KG1 (cell line): ENCODE measurements around the gene UNC5A.
"Not testable (repeated sequence)": the region's sequence is repeated elsewhere in the genome, so short reads cannot be mapped to it uniquely, and the experiment has no call there.

ENCODE experiments used
- DNase-seq: peaks from one replicate; lab custom pipeline; 2025; lab: John Stamatoyannopoulos, UW

The UNC5A gene

GRCh38 chr5:176864755-176865154 lies 54.4 kb downstream of the UNC5A start:
- no peak for DNase-seq

DNA sequence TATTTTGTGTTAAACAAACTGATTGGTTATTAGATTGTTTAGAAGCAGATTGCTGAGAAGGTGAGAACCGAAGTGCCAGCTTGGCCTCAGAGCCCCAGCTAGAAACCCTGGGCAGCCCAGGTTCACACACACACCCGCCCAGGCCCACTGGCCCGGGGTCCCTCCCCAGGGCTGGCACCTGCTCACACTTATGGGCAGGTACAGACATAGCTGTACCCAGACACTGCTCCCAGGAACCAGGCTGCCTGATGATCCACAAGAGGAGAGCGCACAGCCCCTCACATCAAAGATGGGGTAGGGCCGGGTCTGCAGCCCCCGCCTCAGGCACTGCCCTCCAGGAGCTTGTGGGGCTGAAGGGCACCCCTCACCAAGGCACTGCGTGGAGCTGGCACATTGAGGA lies 55.6 kb downstream of the UNC5A start:
- no peak for DNase-seq

- no peak for DNase-seq
These were observed 56.5 kb downstream of the UNC5A start for GRCh38 chr5:176866707-176867310.

DNA sequence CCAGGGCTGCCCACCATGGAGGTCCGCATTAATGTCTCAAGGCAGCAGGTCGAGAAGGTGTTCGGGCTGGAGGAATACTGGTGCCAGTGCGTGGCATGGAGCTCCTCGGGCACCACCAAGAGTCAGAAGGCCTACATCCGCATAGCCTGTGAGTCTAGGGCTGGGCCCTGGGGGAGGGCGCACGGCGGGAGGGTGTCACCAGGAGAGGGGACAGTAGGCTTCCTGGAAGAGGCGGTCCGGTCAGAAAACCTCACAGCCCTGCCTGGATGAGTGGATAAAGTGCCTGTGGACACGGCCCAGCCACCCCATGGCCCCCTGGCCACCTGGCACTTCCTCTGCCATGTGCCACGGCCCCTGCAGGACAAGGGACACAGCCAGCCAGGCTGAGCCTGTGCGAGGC lies 57.8 kb downstream of the UNC5A start:
- no peak for DNase-seq

DNA sequence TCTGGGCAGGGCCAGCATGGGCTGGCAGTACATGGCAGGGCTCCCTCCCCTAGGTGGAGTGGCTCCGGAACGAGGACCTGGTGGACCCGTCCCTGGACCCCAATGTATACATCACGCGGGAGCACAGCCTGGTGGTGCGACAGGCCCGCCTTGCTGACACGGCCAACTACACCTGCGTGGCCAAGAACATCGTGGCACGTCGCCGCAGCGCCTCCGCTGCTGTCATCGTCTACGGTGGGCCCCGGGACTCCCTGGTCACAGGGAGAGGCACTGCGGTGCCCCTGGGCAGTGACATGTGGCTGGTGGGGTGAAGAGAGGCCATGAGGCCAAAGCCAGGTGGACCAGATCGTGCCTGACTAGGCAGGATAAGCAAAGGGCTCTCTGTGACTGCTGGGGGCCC lies 58.4 kb downstream of the UNC5A start:
- DNase-seq: no peak

DNA sequence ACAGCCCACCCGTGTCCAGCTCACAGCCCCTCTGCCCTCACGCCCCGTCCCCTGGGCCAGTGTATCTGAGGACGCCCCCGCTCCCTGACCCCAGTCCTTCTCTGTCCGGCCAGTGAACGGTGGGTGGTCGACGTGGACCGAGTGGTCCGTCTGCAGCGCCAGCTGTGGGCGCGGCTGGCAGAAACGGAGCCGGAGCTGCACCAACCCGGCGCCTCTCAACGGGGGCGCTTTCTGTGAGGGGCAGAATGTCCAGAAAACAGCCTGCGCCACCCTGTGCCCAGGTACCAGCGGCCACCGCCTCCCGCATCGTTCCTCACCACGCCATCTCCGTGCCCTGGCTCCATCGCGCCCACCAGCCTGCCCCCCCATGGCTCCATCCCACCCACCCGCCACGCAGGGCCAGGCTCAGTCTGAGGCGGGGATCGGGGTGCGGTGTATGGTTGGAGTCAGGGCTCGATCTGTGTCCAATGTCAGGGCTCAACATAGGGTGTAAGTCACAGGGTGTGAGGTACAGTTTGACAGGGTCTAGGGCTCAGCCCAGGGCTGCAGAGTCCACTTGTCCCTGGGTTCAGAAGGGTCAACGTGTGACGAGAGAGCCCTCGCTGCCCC lies 59.2 kb downstream of the UNC5A start:
- no peak for DNase-seq

DNA sequence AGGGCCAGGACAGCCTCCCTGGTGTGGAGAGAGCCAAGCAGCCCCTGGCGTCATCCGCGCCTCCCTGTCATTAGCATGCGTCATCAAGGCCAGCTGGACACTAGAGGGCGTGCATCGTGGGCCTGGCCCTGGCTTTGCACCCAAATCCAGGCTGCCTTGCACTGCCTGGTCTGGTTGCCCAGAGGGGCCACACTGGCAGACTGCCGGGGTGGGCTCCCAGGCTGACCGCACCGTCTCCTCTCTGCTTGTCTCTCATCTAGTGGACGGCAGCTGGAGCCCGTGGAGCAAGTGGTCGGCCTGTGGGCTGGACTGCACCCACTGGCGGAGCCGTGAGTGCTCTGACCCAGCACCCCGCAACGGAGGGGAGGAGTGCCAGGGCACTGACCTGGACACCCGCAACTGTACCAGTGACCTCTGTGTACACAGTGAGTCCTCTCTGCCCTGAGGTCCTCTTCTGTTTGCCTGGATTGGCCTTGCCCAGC lies 59.8 kb downstream of the UNC5A start:
- DNase-seq: no peak

DNA sequence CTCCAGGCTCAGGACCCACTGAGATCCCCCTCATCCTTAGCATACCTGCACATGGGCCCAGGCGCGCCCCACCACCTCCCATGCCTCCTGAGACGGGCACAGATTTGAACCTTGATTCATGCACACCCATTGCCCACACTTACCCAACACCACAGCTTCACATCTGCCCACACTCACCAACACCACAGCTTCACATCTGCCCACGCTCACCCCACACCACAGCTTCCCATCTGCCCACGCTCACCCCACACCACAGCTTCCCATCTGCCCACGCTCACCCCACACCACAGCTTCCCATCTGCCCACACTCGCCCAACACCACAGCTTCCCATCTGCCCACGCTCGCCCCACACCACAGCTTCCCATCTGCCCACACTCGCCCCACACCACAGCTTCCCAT lies 60.3 kb downstream of the UNC5A start:
- not testable (repeated sequence) for DNase-seq

GRCh38 chr5:176872586-176872985 lies 62.2 kb downstream of the UNC5A start:
- not testable (repeated sequence) for DNase-seq

- DNase-seq: not testable (repeated sequence)
These were observed 62.7 kb downstream of the UNC5A start for GRCh38 chr5:176873011-176873410.

GRCh38 chr5:176873541-176874172 lies 63.3 kb downstream of the UNC5A start:
- DNase-seq: no peak

DNA sequence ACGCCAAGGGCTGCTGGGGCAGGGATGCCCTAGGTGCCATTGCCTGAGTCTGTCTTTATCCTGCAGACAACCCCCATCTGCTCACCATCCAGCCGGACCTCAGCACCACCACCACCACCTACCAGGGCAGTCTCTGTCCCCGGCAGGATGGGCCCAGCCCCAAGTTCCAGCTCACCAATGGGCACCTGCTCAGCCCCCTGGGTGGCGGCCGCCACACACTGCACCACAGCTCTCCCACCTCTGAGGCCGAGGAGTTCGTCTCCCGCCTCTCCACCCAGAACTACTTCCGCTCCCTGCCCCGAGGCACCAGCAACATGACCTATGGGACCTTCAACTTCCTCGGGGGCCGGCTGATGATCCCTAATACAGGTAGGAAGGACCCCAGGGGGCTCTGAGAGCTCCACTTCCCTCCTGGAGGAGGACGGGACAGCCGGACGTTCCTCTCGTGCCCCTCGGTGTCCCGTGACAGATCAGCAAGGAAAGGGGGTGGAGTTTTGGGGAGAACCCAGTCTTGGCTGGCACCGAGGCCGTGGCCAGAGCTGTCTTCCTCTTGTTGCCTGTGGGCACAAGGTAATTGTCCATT lies 63.9 kb downstream of the UNC5A start:
- DNase-seq: no peak

- no peak for DNase-seq
These were observed 64.7 kb downstream of the UNC5A start for GRCh38 chr5:176875014-176875550.

DNA sequence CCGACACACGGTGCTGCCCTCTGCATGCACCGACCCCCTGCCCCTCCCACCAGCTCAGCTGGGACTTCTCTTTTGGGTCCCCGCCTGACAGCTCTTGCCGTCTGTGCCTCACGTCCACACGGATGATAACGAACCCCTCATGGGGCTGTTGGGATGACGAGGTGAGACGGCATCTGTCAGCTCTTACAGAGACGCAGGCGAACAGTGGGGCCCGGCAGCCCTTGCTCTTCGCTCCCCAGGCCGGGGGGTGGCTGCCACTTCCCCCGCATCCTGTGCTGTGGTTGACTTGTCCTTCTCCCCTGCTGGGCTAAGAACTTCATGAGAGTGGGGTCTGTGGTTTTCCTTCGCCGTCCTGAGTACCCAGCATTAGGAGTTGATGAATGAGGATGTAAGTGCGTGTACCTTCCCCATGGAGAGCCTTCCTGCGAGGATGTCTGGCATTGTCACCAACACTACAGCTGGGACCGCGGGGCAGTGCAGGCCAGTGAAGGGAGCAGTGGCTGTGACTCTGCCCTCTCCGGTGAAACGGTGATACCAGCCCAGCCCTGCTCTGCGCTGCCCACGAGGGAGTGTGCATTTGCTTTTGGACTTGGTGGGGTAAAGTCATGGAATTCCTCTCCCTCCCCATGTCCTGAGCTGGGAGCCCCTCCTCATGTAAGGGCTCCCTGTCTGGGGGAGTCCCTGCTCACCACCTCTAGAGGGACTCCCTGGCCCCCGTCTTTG lies 65.6 kb downstream of the UNC5A start:
- DNase-seq: no peak

- no peak for DNase-seq
These were observed 66.4 kb downstream of the UNC5A start for GRCh38 chr5:176876506-176877431.

DNA sequence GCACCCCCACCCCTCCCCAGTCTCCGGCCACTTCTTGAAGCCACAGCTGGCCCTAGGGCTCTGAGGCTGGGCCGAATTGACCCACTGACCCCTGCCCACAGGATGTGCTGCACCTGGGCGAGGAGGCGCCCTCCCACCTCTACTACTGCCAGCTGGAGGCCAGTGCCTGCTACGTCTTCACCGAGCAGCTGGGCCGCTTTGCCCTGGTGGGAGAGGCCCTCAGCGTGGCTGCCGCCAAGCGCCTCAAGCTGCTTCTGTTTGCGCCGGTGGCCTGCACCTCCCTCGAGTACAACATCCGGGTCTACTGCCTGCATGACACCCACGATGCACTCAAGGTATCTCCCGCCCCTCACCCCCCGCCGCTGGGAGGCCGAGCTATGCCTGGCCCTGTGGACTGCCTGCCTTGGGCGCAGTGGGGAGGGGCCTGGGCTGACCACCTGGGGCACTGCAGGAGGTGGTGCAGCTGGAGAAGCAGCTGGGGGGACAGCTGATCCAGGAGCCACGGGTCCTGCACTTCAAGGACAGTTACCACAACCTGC lies 67.5 kb downstream of the UNC5A start:
- DNase-seq: no peak

GRCh38 chr5:176878463-176878862 lies 68.1 kb downstream of the UNC5A start:
- no peak for DNase-seq

GRCh38 chr5:176878906-176879662 lies 68.7 kb downstream of the UNC5A start:
- no peak for DNase-seq

GRCh38 chr5:176879663-176880361 lies 69.5 kb downstream of the UNC5A start:
- no peak for DNase-seq
